Activated naive CD8-positive, alpha-beta T cell treated with anti-CD3 and anti-CD28 coated beads, Interleukin-2, amount 50 U/mL, for 24 hours (primary cell): Measurements from ENCODE around the gene ASTN2.

Experiments used
- ATAC-seq: fragments of 150-1000 bp; cut with Tn5 transposase; one replicate; pipeline ENCODE4 v1.10.0; 2021
- DNase-seq: peaks from one replicate; pipeline ENCODE4 v3.0.0; 2021
- H3K27ac Mint-ChIP-seq: one replicate; pipeline ENCODE4 v1.8.0; 2021; ENCODE audit warnings: mild to moderate bottlenecking, mixed read lengths
- H3K27me3 Mint-ChIP-seq: one replicate; pipeline ENCODE4 v1.8.0; 2021; ENCODE audit warnings: mixed read lengths
- H3K36me3 Mint-ChIP-seq: one replicate; pipeline ENCODE4 v1.8.0; 2021; ENCODE audit warnings: low read depth, mixed read lengths
- H3K4me1 Mint-ChIP-seq: one replicate; pipeline ENCODE4 v1.8.0; 2021; ENCODE audit warnings: mixed read lengths
- H3K4me3 Mint-ChIP-seq: one replicate; pipeline ENCODE4 v1.8.0; 2021; ENCODE audit warnings: mild to moderate bottlenecking, moderate library complexity, mixed read lengths
- H3K9me3 Mint-ChIP-seq: one replicate; pipeline ENCODE4 v1.8.0; 2021; ENCODE audit warnings: mixed read lengths

The ASTN2 gene

DNA sequence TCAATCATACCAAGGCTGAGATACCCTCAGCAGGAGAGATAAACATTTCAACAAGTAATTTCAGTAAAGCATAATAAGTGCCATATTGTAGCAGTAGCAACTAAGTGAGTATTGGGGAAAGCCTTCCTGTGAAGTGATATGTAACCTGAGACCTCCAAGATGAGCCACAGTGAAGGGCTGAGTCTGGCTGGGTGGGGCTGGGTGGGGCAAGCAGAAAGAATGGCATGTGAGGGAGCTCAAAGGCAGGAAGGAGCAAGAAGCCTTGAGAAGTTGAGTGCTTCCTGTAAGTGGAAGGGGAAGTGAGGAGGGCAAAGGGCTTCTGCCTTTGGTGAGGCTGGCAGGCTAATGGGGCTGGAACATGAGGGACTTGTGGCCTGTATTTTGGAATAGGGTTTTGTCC, 19.7 kb upstream of the ASTN2 start:
- Mint-ChIP-seq H3K4me3 (no peak overlapping the region), H3K4me1 (no peaks in the 10 kb centered on the region), H3K9me3 (no peaks in the 10 kb centered on the region), H3K36me3 (no peaks in the 10 kb centered on the region), H3K27ac (no peak overlapping the region), H3K27me3 (peaks cover 3% of the 10 kb centered on the region)
- ATAC-seq (no peak), DNase-seq (no peak)

DNA sequence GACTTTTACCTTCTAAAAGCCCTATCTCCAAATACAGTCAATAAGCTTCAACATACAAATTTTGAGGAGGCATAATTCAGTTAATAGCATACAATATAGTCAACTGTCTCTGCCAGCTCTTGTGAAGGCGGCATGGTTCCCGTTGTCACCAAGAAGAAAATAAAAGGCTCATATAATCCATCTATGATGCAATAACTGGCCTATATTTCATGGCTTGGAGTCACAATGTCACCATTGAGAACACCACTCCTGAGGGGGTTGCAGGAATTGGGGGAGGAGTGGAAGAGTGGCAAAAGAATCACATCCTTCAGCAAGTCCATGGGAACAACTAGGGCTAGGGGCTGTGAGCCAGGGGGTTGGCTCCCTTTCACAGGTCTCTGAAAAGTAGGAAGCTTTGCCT, 16.0 kb upstream of the ASTN2 start:
- DNase-seq (no peak), ATAC-seq (no peak)
- Mint-ChIP-seq H3K27me3 (no peaks in the 10 kb centered on the region), H3K4me1 (no peaks in the 10 kb centered on the region), H3K9me3 (no peaks in the 10 kb centered on the region), H3K4me3 (no peak overlapping the region), H3K36me3 (no peaks in the 10 kb centered on the region), H3K27ac (no peak overlapping the region)

DNA sequence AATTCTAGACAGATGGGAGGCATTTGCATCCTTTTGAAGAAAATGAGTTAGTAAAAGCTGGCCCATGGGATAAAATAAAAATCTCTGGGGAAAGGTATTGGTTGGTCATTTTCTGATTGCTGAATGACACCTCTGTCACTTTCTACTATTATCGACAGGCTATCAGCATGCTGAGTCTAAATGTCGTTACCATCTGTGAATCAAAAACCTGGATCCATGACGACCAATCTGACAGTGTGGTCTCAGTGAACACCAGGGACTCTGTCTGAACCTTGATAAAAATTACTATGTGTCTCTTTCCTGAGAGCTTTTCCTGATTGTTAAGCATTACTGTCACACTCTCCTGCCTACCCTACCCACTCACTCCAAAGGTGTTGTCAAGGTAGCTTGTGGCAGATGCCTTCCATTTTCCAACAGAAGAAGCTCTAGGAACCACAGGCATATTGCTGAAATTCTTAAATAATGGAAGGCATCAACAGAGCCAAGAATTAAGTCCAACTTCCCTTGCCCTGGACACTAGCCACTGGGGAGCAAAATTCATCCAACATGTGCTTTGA, 12.6 kb upstream of the ASTN2 start:
- ATAC-seq (no peak), DNase-seq (no peak)
- H3K4me3 Mint-ChIP-seq, result no peak overlapping the region
- no peaks in the 10 kb centered on the region for H3K9me3 Mint-ChIP-seq
- H3K27ac Mint-ChIP-seq, result no peak overlapping the region
- H3K27me3 Mint-ChIP-seq, result peaks cover 2% of the 10 kb centered on the region
- no peaks in the 10 kb centered on the region for H3K4me1 Mint-ChIP-seq
- H3K36me3 Mint-ChIP-seq, result no peaks in the 10 kb centered on the region

DNA sequence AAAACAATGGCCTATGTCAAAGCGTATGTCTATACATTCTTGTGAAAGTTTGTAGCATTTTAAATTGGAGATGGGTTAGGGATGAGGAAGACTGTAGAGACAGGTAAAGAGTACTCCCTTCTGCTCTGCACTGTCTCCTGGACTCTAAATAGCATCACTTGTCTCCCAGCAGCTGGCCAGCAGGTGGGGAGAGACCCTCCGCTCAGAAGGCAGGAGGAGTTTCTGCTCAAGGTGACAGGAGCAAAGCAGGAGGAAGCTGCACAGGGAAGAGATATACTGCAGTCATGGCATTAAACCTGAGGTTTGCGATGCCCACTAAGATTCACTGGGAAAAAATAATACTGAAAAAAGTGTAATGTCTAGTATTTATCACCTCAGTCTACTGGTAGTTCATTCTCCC, 10.7 kb upstream of the ASTN2 start:
- H3K27ac Mint-ChIP-seq, result no peak overlapping the region
- H3K36me3 Mint-ChIP-seq, result no peaks in the 10 kb centered on the region
- peaks cover 2% of the 10 kb centered on the region for H3K27me3 Mint-ChIP-seq
- ATAC-seq (no peak), DNase-seq (no peak)
- H3K4me3 Mint-ChIP-seq, result no peak overlapping the region
- no peaks in the 10 kb centered on the region for H3K9me3 Mint-ChIP-seq
- H3K4me1 Mint-ChIP-seq, result no peaks in the 10 kb centered on the region

DNA sequence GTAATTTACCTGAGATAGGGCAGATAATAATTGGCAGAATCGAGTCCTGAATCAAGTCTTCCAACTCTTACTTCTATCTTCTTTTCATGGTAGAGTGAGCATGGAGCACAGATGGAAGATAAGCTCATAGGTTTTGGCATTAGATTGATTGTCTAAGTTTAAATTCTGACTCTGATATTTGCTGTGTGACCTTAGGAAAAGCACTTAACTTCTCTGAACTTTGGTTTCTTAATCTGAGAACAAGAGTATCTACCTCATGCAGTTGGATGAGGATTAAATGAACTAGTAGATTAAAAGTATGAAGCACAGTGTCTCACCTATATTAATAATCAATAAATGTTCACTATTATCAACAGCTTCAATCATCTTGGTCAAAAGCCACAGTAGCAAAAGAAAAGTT, 9.4 kb upstream of the ASTN2 start:
- H3K9me3 Mint-ChIP-seq, result no peaks in the 10 kb centered on the region
- H3K4me3 Mint-ChIP-seq, result no peak overlapping the region
- peaks cover 2% of the 10 kb centered on the region for H3K27me3 Mint-ChIP-seq
- no peaks in the 10 kb centered on the region for H3K4me1 Mint-ChIP-seq
- no peaks in the 10 kb centered on the region for H3K36me3 Mint-ChIP-seq
- ATAC-seq, result no peak
- DNase-seq, result no peak
- H3K27ac Mint-ChIP-seq, result no peak overlapping the region

DNA sequence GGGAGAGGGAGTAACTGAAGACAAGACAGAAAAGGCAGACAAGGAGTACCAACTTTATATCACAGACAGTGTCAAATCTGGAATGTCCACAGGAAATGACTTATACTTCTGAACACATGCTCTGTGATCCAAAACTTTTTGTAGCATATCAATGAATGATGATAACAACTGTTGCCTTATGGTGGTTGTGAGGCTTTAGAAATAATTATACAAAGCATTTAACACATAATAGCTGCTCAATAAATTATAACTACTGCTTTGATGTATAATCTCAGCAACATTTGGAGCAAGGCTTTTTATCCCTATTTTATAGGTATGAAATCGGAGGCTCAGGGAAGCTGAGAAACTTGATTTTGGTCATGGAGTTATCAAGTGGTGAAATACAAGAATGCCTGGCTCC, 3.3 kb upstream of the ASTN2 start:
- Mint-ChIP-seq H3K9me3 (no peaks in the 10 kb centered on the region), H3K4me3 (no peak overlapping the region), H3K36me3 (no peaks in the 10 kb centered on the region), H3K4me1 (peaks cover 2% of the 10 kb centered on the region), H3K27me3 (peaks cover 10% of the 10 kb centered on the region), H3K27ac (no peak overlapping the region)
- DNase-seq (no peak), ATAC-seq (no peak)

DNA sequence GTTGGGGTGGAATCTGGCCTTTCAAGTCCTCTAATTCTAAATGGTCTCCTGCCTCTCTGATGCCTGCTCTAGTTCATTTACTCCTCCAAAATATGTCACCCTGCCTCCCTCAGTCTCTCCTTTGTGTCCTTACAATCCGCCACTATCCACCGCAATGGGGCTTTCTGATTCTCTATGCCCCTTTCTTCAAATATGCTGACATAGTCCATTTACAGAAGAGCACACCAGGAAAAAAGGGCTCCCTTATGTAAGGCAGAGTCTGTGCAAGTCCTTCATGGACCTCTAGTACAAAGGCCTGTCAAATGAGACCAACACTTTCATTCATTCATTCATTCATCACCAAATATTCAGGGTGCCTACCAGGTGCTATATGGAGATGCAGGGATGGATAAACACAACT, 2.0 kb upstream of the ASTN2 start:
- H3K4me1 Mint-ChIP-seq, result peaks cover 2% of the 10 kb centered on the region

DNA sequence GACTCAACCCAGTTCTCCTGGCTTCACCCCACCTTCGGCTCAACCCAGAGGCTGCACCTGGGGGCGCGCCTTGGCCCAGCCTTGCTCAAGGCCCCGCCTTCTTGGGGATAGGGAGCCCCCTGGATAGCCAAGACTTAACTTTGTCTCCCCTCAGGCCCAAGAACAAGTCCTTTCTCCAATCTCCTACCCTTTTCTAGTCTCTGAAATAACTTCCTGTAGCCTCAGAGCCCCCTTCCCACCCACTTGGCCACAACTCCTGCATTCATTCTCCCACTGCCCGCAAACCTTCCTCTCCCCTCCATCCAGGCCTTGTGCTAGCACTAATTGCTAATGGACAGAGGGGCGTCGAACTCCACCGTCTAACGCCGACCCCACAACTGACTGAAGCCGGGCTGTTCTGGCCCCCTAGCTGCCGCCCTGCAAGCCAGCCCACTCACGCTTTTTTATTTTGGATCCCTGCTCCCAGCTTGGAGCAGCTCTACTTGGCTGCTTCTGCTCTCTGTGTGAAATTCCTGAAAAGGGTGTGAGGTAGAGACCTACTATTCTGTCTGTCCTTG, 579 bp upstream of the ASTN2 start:
- Mint-ChIP-seq H3K27me3 (peaks cover 30% of the 10 kb centered on the region), H3K27ac (no peak overlapping the region), H3K4me1 (peaks cover 2% of the 10 kb centered on the region), H3K36me3 (no peaks in the 10 kb centered on the region), H3K9me3 (peaks cover 5% of the 10 kb centered on the region), H3K4me3 (no peak overlapping the region)
- ATAC-seq (no peak), DNase-seq (no peak)

More for the DNA sequence above, 2.0 kb upstream of the ASTN2 start:
- no peaks in the 10 kb centered on the region for H3K9me3 Mint-ChIP-seq
- ATAC-seq, result no peak
- DNase-seq, result no peak
- H3K27ac Mint-ChIP-seq, result no peak overlapping the region
- H3K36me3 Mint-ChIP-seq, result no peaks in the 10 kb centered on the region
- H3K4me3 Mint-ChIP-seq, result no peak overlapping the region
- peaks cover 22% of the 10 kb centered on the region for H3K27me3 Mint-ChIP-seq

DNA sequence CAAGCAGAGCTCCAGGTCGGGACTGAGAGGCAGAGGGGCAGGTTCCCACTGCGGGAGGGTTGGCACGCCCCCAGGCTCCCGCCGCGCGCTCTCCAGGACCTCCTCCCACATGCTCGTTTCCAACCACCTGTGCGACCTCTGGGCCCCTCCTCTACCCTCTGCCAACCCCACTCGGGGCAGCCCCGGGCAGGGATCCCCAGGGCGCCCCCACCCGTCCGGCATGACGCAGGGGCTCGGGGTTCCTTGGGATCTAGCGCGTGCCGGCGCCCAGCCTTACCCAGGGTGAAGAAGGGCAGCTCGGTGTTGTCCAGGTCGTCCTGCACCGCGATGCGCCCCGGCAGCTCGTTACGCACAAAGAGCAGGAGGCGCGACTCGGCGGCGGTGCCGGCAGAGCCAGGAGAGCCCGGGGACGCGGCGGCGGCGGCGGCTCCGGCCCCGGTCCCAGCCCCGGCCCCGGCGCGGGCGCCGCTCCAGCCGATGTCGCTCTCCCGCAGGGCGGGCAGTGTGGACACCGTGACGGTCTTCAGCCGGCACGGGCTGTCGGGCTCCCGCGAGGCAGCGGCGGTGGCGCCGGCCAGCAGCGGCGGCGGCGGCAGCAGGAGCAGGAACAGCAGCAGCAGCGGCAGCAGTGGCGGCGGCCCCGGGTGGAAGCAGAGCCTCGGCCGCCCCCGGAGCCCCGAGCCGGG, 494 bp downstream of the ASTN2 start:
- Mint-ChIP-seq H3K27me3 (peaks cover 34% of the 10 kb centered on the region), H3K36me3 (no peaks in the 10 kb centered on the region), H3K9me3 (peaks cover 5% of the 10 kb centered on the region), H3K4me1 (peaks cover 2% of the 10 kb centered on the region), H3K27ac (no peak overlapping the region), H3K4me3 (no peak overlapping the region)
- no peak for DNase-seq
- ATAC-seq, result peak; percentile 29

DNA sequence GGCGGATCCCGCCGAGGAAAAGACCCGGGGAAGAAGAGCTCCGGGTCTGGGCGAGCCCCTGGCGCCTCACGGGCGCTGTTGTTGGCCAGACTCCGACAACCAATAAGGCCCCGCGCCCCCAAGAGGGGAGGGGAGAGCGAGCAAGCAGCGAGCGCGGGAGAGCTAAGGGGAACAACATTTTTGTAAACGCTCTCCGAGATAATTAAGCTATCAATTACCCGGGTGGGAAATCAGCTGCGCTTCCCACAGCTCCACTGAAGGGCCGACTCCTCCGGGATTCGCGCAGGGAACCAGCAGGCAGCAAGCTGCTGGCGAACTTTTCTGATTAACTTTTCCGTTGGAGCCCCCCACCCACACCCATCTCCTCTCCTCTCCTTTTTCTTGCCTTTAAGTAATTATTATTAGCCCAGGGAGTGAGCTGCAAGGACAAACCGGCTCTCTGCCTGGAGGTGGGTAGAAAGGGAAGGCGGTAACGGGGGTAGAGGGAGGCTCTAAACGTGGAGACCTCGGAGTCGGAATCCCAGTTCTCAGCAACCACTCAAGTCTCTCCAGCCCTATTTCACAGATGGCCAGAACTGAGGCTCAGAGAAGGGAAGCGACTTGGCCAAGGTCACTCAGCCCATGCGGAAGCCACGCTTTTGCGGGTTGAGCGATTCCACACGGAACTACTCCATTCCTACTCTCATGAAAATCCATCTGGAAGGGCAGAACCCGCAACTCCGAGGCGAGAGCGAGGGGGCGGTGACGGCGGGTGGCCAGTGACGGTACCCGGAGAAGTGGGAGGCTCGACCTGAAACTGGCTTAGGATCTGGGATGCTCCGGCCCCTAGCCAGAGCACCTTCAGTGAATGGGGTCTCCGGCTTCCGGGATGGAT, 1.3 kb downstream of the ASTN2 start:
- no peaks in the 10 kb centered on the region for H3K36me3 Mint-ChIP-seq
- ATAC-seq, result no peak
- DNase-seq, result no peak
- peaks cover 5% of the 10 kb centered on the region for H3K9me3 Mint-ChIP-seq
- H3K27me3 Mint-ChIP-seq, result peaks cover 36% of the 10 kb centered on the region
- no peak overlapping the region for H3K4me3 Mint-ChIP-seq
- no peak overlapping the region for H3K27ac Mint-ChIP-seq
- peaks cover 2% of the 10 kb centered on the region for H3K4me1 Mint-ChIP-seq

DNA sequence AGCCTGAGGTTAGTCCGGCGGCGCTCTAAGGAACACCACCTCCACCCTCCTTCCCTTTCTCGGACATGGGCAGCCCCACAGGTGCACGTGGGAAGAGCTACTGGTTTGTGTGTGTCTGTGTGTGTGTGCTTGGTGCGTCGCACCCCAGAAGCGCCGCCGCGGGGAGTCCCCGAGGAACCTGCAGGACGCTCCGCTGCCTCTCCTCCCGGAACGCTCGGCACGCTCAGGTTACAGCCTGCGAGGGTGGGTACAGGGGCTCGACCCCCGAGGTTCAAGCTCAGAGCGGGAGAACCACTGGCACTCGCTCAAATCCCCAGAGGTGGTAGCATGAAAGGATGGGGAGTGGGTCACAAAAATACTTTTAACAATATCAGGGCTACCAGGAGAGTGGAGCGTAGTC, 2.0 kb downstream of the ASTN2 start:
- DNase-seq, result no peak
- no peaks in the 10 kb centered on the region for H3K36me3 Mint-ChIP-seq
- no peak for ATAC-seq
- H3K4me1 Mint-ChIP-seq, result peaks cover 2% of the 10 kb centered on the region
- H3K27ac Mint-ChIP-seq, result no peak overlapping the region
- H3K27me3 Mint-ChIP-seq, result peaks cover 37% of the 10 kb centered on the region
- H3K9me3 Mint-ChIP-seq, result peaks cover 5% of the 10 kb centered on the region
- H3K4me3 Mint-ChIP-seq, result no peak overlapping the region

DNA sequence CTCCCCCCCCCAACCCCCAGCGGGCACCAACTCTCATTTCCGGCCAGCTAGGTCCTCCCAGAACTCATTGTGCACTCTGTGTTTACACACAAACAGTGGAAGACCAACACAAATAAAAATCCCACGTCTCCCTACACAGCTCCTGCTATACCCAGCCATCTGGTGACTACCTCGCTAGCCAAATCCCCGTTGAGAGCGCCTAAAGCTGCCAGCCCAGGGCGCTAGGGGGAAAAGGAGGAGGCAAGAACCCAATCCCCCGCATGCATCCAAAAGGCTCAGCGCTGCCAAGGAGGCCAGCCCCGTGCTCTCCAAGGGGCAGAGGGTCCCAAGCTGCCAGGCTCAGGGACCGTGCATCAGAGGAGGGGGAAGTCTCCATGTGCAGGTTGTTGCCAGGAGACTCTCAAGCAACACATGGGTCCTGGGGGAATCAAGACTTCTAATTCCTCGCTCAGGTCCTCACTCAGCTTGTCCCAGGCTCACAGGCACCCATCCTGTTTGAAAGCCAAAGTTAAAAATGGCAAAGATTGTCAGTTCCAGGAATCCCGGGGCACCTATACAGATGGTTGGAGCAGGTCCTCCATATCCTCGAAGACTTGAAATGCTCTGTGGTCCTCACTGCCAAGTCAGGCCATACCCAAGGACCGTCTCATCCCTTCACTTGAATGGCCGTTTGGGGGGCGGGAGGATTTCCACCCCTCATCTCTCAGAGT, 2.7 kb downstream of the ASTN2 start:
- DNase-seq (no peak), ATAC-seq (no peak)
- H3K27me3 Mint-ChIP-seq, result peaks cover 38% of the 10 kb centered on the region
- H3K4me3 Mint-ChIP-seq, result no peak overlapping the region
- H3K27ac Mint-ChIP-seq, result no peak overlapping the region
- H3K4me1 Mint-ChIP-seq, result peaks cover 2% of the 10 kb centered on the region
- H3K9me3 Mint-ChIP-seq, result peaks cover 5% of the 10 kb centered on the region
- H3K36me3 Mint-ChIP-seq, result no peaks in the 10 kb centered on the region

DNA sequence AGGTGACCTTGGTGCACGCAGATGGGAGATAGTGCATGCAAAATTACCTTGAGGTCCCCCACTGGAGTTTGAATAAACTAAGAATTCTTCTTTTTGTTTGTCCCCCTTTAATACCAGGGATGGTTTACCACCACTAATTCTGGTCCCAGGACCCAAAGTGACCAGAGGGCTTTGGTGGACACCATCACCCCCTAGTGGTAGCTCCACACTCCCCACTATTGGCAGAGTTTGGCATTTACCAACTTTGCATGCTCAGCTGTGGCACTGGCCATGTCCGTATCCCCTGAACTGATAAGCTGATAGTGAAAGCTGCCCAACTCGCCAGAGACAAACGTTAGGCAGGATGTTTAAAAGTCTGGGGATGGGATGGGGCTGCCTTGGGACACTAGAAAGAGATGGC, 3.3 kb downstream of the ASTN2 start:
- Mint-ChIP-seq H3K4me3 (no peak overlapping the region), H3K9me3 (peaks cover 5% of the 10 kb centered on the region), H3K4me1 (peaks cover 2% of the 10 kb centered on the region), H3K27ac (no peak overlapping the region), H3K27me3 (peaks cover 42% of the 10 kb centered on the region), H3K36me3 (no peaks in the 10 kb centered on the region)
- ATAC-seq, result no peak
- no peak for DNase-seq

DNA sequence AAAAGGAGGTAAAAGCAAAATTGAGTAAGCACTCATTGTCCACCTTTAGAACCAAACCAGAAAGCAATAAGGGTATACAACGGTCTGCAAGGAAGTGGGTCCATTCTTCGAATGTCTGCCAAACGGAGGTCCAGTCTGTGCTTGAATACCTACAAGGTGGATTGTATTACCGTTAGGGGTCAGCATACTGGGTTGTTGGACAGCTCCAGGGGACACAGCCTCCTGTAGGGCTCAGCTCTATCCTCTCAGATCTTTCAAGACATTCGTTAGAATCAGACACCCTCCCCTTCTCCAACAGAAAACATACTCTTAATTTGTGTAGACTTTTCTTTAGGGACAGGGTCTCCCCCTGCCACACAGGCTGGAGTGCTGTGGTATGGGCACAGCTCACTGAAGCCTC, 5.5 kb downstream of the ASTN2 start:
- DNase-seq (no peak), ATAC-seq (no peak)
- Mint-ChIP-seq H3K36me3 (no peaks in the 10 kb centered on the region), H3K27me3 (peaks cover 44% of the 10 kb centered on the region), H3K27ac (no peak overlapping the region), H3K9me3 (peaks cover 5% of the 10 kb centered on the region), H3K4me1 (peaks cover 2% of the 10 kb centered on the region), H3K4me3 (no peak overlapping the region)
